SW480 (cell line): ENCODE measurements around the gene MCM3AP.
A peak's percentile ranks its signal among the peaks of the same experiment; 100 is the strongest.
"Not testable (repeated sequence)": the region's sequence is repeated elsewhere in the genome, so short reads cannot be mapped to it uniquely, and the experiment has no call there.

ENCODE experiments used
- DNase-seq: peaks from one replicate; pipeline ENCODE4 v3.0.0-alpha.2; 2016; ENCODE audit warnings: low spot score

MCM3AP gene

GRCh38 chr21:46311568-46311967 lies 26.2 kb upstream of the MCM3AP start:
- DNase-seq = no peak

- DNase-seq = not testable (repeated sequence)
Measured at GRCh38 chr21:46310260-46310659, 24.8 kb upstream of the MCM3AP start.

GRCh38 chr21:46308431-46308830 lies 23.0 kb upstream of the MCM3AP start:
- DNase-seq = no peak

- DNase-seq = peak; percentile 48
Measured at GRCh38 chr21:46307625-46308024, 22.2 kb upstream of the MCM3AP start.

- no peak for DNase-seq
Measured at GRCh38 chr21:46304955-46305354, 19.5 kb upstream of the MCM3AP start.

- no peak for DNase-seq
Measured at GRCh38 chr21:46304437-46304836, 19.0 kb upstream of the MCM3AP start.

- DNase-seq = no peak
Measured at GRCh38 chr21:46301759-46302158, 16.3 kb upstream of the MCM3AP start.

- DNase-seq = no peak
Measured at GRCh38 chr21:46299167-46299566, 13.8 kb upstream of the MCM3AP start.

GRCh38 chr21:46297338-46298271 lies 12.2 kb upstream of the MCM3AP start:
- no peak for DNase-seq

- DNase-seq = peak; percentile 57
Measured at GRCh38 chr21:46295996-46296752, 10.8 kb upstream of the MCM3AP start.

GRCh38 chr21:46295177-46295770 lies 9.9 kb upstream of the MCM3AP start:
- peak; percentile 51 for DNase-seq

GRCh38 chr21:46294647-46295176 lies 9.3 kb upstream of the MCM3AP start:
- DNase-seq = peak; percentile 36

GRCh38 chr21:46291561-46291960 lies 6.2 kb upstream of the MCM3AP start:
- no peak for DNase-seq

GRCh38 chr21:46289655-46290179 lies 4.3 kb upstream of the MCM3AP start:
- no peak for DNase-seq

- no peak for DNase-seq
Measured at GRCh38 chr21:46287541-46287940, 2.1 kb upstream of the MCM3AP start.

GRCh38 chr21:46286648-46287002 lies 1.2 kb upstream of the MCM3AP start:
- no peak for DNase-seq

- DNase-seq = peak; percentile 93
Measured at GRCh38 chr21:46285761-46286647, 593 bp upstream of the MCM3AP start, which contains the start of gene YBEY. YBEY (plus strand) TSS chr21:46286342; CDS start chr21:46286914, 572 bp downstream.

GRCh38 chr21:46284733-46285132 lies 678 bp downstream of the MCM3AP start:
- DNase-seq = no peak

- no peak for DNase-seq
Measured at GRCh38 chr21:46284077-46284644, 1.2 kb downstream of the MCM3AP start.

- no peak for DNase-seq
Measured at GRCh38 chr21:46274797-46275390, 10.5 kb downstream of the MCM3AP start.
